Lung (tissue), 12 donors: Measurements from ENCODE around the gene ACTL8. TPM values are rescaled to one million over a fixed set of nuclear protein-coding genes. Genes with fewer than 3 reads are reported as not detected.

Source experiments
- ATAC-seq: fragments of 200-7000 bp; cut with Tn5 transposase; one replicate; pipeline ENCODE4 v1.9.1; 2020; ENCODE audit warnings: moderate number of reproducible peaks; ENCODE audit not compliant: insufficient read depth, low FRiP score
- DNase-seq, 3 donors: peaks; one replicate each; pipeline ENCODE4 v3.0.0-alpha.2; 2013 to 2017
- H3K27ac ChIP-seq, 2 donors: one replicate each; pipeline ENCODE4 v1.5.1; 2013; ENCODE audit warnings: mild to moderate bottlenecking in 2 of 2, moderate library complexity in 2 of 2, control low read depth in 1 of 2, inconsistent platforms in 1 of 2, low read depth in 1 of 2, low read length in 1 of 2
- H3K27me3 ChIP-seq, 3 donors: one replicate each; pipeline ENCODE4 v1.5.1; 2013; ENCODE audit warnings: low read length in 2 of 3; ENCODE audit not compliant: control insufficient read depth in 3 of 3, insufficient read depth in 3 of 3
- H3K36me3 ChIP-seq, 4 donors: one replicate each; pipeline ENCODE4 v1.5.1; 2013; ENCODE audit warnings: low read length in 4 of 4, mild to moderate bottlenecking in 1 of 4, moderate library complexity in 1 of 4; ENCODE audit not compliant: control insufficient read depth in 4 of 4, insufficient read depth in 4 of 4
- H3K4me1 ChIP-seq, 5 donors: one replicate each; pipeline ENCODE4 v1.5.1; 2013; ENCODE audit warnings: low read length in 5 of 5, mild to moderate bottlenecking in 2 of 5, moderate library complexity in 1 of 5; ENCODE audit not compliant: control insufficient read depth in 5 of 5, insufficient read depth in 5 of 5
- H3K4me3 ChIP-seq: one replicate; pipeline ENCODE4 v1.5.1; 2013; ENCODE audit warnings: mild to moderate bottlenecking, control low read depth, moderate library complexity
- H3K9ac ChIP-seq, 2 donors: one replicate each; pipeline ENCODE4 v1.5.1; 2013; ENCODE audit warnings: low read length in 2 of 2, control low read depth in 1 of 2; ENCODE audit not compliant: insufficient read depth in 1 of 2
- H3K9me3 ChIP-seq, 4 donors: one replicate each; pipeline ENCODE4 v1.5.1; 2013; ENCODE audit warnings: low read length in 3 of 4, mild to moderate bottlenecking in 1 of 4, moderate library complexity in 1 of 4; ENCODE audit not compliant: control insufficient read depth in 4 of 4, insufficient read depth in 3 of 4
- CTCF ChIP-seq: IDR thresholded peaks from 2 replicates; pipeline ENCODE4 v1.5.1; 2012; ENCODE audit warnings: mild to moderate bottlenecking; ENCODE audit errors: control extremely low read depth, extremely low read depth
- WGBS, 2 donors: extraction: QIAGEN DNeasy Blood & Tissue Kit; methylation state at CpG; one replicate each; pipeline ENCODE4 v1.1.7; 2013; 5-methylcytosine and 5-hydroxymethylcytosine counted together
- polyA plus RNA-seq, 2 donors: library from polyadenylated mRNA; stranded (reverse); fragments of 200-250 nt; gene quantifications; one replicate each; pipeline ENCODE4 v1.2.1, GENCODE V29; 2013
- total RNA-seq, 2 donors: library from RNA; depleted of rRNA in 1 of 2; stranded (reverse); fragments of >200 nt in 1 of 2; gene quantifications; one replicate each; pipeline ENCODE4 v1.2.1, GENCODE V29; 2014 to 2021
- donor health status: control.
- donor health status: control.
- donor health status: Bipolar disorder and iron deficiency.
- donor health status: healthy.
- donor health status: DM: yes; HTN: yes; CAD: no.

Gene ACTL8
- total and polyA plus RNA-seq, 4 donors, result not detected

- 44 to 56% methylated on average over 17 of the region's 17 CpGs for WGBS, 2 donors
Measured at GRCh38 chr1:17819129-17819802, 64.1 kb downstream of the ACTL8 start.

GRCh38 chr1:17820198-17820597 is 65.1 kb downstream of the ACTL8 start:
- Histone ChIP-seq H3K4me3 (no peak overlapping the region), H3K4me1 (no peaks in the 10 kb centered on the region), H3K27ac (no peak overlapping the region), H3K9me3 (peaks cover 0 to 5% (median 0%) of the 10 kb centered on the region in 4 donors), H3K36me3 (no peaks in the 10 kb centered on the region), H3K27me3 (peaks cover 0 to 5% (median 5%) of the 10 kb centered on the region in 3 donors), H3K9ac (no peak overlapping the region)
- DNase-seq (no peak), ATAC-seq (no peak)
- 82 to 86% methylated on average over 8 of the region's 8 CpGs for WGBS, 2 donors
- TF ChIP-seq CTCF, result no peak

More at GRCh38 chr1:17819129-17819802, 64.1 kb downstream of the ACTL8 start:
- no peak overlapping the region for H3K9ac ChIP-seq
- no peak for DNase-seq
- TF ChIP-seq CTCF, result no peak
- H3K36me3 ChIP-seq, result no peaks in the 10 kb centered on the region
- ATAC-seq, result no peak
- H3K27ac ChIP-seq, result no peak overlapping the region
- H3K27me3 ChIP-seq, result peaks cover 0 to 5% (median 3%) of the 10 kb centered on the region in 3 donors
- no peak overlapping the region for H3K4me3 ChIP-seq
- H3K4me1 ChIP-seq, result no peaks in the 10 kb centered on the region
- peaks cover 0 to 5% (median 0%) of the 10 kb centered on the region in 4 donors for H3K9me3 ChIP-seq

GRCh38 chr1:17822741-17823426 is 67.8 kb downstream of the ACTL8 start:
- H3K9me3 ChIP-seq, result peaks cover 0 to 6% (median 0%) of the 10 kb centered on the region in 4 donors
- no peaks in the 10 kb centered on the region for H3K36me3 ChIP-seq
- TF ChIP-seq CTCF, result no peak
- DNase-seq (no peak), ATAC-seq (no peak)
- H3K27ac ChIP-seq, result no peak overlapping the region
- 94 to 97% methylated on average over 22 of the region's 22 CpGs for WGBS, 2 donors
- H3K9ac ChIP-seq, result no peak overlapping the region
- H3K4me1 ChIP-seq, result no peaks in the 10 kb centered on the region
- no peak overlapping the region for H3K4me3 ChIP-seq
- peaks cover 0 to 5% (median 5%) of the 10 kb centered on the region in 3 donors for H3K27me3 ChIP-seq
